ENCODE measurements around the gene RASAL1. TPM values are rescaled to one million over a fixed set of nuclear protein-coding genes. Genes with fewer than 3 reads are reported as not detected.
A peak's percentile ranks its signal among the peaks of the same experiment; 100 is the strongest.

Gene RASAL1
- total RNA-seq, 1 experiment from 2014 or later = 8.1 TPM

DNA sequence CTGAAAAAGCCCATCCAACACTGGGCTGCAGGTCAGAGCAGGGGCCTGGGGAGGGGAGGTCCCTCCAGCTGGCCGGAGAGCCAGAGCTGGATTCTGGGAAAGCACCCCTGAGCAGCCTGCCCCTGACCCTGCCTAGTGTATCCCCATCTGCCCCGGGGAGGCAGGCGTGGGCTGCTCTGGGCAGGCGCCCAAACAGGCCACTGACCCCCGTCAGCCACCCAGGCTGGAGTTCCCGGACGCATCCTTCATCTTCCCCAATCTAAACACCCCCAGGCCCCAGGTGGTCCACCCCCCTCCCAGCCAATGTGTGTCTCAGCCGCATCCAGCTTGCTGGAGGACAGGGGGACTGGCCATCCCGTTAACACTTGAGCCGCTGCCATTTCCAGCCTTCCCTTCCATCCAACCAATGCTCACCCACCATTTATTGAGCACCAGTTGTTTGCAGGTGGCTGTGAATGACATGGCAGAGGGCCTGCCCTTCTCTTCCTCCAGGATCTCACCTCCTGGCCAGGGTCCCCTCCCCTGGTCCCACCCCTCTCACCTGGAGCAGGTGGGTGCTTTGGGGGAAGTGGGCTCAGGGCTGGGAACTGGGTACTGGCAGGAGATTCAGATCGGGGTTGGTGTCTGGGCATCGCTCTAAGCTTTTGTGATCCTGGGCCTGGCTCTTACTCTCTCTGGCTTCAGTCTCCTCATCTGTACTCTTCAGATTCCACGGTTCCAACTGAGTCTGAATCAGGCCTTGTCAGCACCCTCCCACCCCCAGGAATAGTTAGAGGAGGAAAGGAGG lies 79.8 kb downstream of the RASAL1 start (continued):
- TF ChIP-seq TEAD4 (CRISPR knock-in tag; IDR thresholded peaks at IDR 0.05) = no peak
- TF ChIP-seq ELF4 (CRISPR knock-in tag; IDR thresholded peaks at IDR 0.05; ENCODE audit: low read depth) = no peak
- no peak for TF ChIP-seq NFYB (CRISPR knock-in tag; conservative IDR thresholded peaks at IDR 0.05; ENCODE audit: low read depth)
- no peak for TF ChIP-seq FOXK1 (CRISPR knock-in tag; IDR thresholded peaks at IDR 0.05)
- TF ChIP-seq ZMAT4 (CRISPR knock-in tag; IDR thresholded peaks at IDR 0.05) = no peak
- no peak for TF ChIP-seq CREB1 (CRISPR knock-in tag; IDR thresholded peaks at IDR 0.05)
- TF ChIP-seq TP53 (CRISPR knock-in tag; IDR thresholded peaks at IDR 0.05) = no peak

DNA sequence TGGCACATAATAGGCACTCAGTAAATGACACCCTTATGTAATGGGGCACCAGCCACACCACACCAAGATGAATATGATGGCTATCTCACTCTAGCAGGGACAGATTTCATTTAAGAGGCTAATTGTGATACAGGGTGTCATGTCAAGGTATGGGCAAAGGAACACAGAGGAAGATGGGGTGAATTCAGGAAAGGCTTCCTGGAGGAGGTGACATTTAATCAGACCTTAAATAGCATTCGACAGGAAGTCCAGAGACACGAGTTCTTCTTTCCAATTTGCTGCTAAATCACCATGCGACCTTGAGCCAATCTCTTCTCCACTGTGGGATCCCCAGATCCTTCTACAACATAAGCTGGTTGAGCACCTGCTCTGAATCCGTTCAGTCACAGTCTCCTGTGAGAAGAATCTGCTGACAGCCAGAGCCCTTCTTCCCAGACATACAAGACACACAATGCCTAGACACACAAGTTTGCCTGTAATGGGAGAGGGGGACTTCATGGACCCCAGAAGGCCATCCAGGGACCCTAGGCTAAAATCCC lies 80.5 kb downstream of the RASAL1 start:
- Mint-ChIP-seq H3K9me3 (no peaks in the 10 kb centered on the region), H3K4me1 (peaks cover 4% of the 10 kb centered on the region; the same call in 1 of the 2 replicates), H3K36me3 (no peaks in the 10 kb centered on the region), H3K4me3 (peak overlapping the region; percentile 38), H3K27ac (no peak overlapping the region), H3K27me3 (ENCODE audit: low read depth) (peaks cover 50% of the 10 kb centered on the region)
- ATAC-seq (no peak), DNase-seq (ENCODE audit: low spot score) (no peak)
- ChIA-PET CTCF (interaction anchor here (1.0 kb wide), 1 partner anchor 42 kb away, joined by 3 read pairs; no protein-coding TSS in a partner anchor), POLR2A (no interaction called here)
- TF ChIP-seq MLX (CRISPR knock-in tag; IDR thresholded peaks at IDR 0.05) (no peak), FOXK1 (CRISPR knock-in tag; IDR thresholded peaks at IDR 0.05) (no peak), ZNF671 (CRISPR knock-in tag; IDR thresholded peaks at IDR 0.05) (no peak), E2F1 (CRISPR knock-in tag; IDR thresholded peaks at IDR 0.05) (no peak), ZSCAN18 (CRISPR knock-in tag; IDR thresholded peaks at IDR 0.05) (no peak), ZBTB43 (CRISPR knock-in tag; IDR thresholded peaks at IDR 0.05) (no peak), HMGA2 (CRISPR knock-in tag; IDR thresholded peaks at IDR 0.05) (no peak), MXD4 (CRISPR knock-in tag; IDR thresholded peaks at IDR 0.05; ENCODE audit: borderline replicate concordance) (no peak), ZNF121 (CRISPR knock-in tag; IDR thresholded peaks at IDR 0.05) (no peak), JAZF1 (CRISPR knock-in tag; IDR thresholded peaks at IDR 0.05) (no peak), NR3C1 (CRISPR knock-in tag; conservative IDR thresholded peaks at IDR 0.05; ENCODE audit: low read depth) (no peak), ETV6 (CRISPR knock-in tag; IDR thresholded peaks at IDR 0.05) (no peak)
- TF ChIP-seq, protein P1, sequence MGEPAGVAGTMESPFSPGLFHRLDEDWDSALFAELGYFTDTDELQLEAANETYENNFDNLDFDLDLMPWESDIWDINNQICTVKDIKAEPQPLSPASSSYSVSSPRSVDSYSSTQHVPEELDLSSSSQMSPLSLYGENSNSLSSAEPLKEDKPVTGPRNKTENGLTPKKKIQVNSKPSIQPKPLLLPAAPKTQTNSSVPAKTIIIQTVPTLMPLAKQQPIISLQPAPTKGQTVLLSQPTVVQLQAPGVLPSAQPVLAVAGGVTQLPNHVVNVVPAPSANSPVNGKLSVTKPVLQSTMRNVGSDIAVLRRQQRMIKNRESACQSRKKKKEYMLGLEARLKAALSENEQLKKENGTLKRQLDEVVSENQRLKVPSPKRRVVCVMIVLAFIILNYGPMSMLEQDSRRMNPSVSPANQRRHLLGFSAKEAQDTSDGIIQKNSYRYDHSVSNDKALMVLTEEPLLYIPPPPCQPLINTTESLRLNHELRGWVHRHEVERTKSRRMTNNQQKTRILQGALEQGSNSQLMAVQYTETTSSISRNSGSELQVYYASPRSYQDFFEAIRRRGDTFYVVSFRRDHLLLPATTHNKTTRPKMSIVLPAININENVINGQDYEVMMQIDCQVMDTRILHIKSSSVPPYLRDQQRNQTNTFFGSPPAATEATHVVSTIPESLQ (CRISPR knock-in tag; IDR thresholded peaks at IDR 0.05) = no peak
- TF ChIP-seq, protein P2, sequence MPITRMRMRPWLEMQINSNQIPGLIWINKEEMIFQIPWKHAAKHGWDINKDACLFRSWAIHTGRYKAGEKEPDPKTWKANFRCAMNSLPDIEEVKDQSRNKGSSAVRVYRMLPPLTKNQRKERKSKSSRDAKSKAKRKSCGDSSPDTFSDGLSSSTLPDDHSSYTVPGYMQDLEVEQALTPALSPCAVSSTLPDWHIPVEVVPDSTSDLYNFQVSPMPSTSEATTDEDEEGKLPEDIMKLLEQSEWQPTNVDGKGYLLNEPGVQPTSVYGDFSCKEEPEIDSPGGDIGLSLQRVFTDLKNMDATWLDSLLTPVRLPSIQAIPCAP (CRISPR knock-in tag; IDR thresholded peaks at IDR 0.05) = no peak
- TF ChIP-seq, protein P3, sequence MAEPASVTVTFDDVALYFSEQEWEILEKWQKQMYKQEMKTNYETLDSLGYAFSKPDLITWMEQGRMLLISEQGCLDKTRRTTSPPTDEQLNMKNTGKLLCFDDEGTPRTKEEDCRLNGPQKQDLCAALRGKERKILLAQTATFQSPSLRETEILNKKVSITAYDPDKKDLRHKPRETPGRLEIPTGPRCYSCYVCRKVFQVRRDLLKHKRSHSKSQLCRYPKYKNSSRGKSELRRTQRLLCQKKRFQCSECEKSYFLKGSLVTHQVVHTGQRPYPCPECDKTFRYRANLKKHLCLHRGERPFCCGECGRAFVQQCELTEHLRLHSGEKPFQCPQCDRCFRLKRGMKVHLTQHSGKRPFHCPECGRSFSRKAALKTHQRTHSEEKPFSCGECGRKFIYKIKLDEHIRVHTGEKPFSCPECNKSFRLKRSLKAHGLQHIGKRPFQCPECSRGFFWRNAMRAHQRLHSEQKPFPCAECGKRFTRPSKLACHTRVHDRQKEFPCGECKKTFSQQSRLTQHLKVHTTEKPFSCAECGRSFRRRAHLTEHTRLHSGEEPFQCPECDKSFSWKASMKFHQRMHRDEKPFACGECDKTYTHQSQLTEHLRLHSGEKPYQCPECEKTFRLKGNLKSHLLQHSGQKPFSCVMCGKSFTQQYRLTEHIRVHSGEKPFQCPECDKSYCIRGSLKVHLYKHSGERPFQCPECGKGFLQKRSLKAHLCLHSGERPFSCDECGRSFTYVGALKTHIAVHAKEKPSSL (CRISPR knock-in tag; conservative IDR thresholded peaks at IDR 0.05) = no peak
- TF ChIP-seq, protein P4, sequence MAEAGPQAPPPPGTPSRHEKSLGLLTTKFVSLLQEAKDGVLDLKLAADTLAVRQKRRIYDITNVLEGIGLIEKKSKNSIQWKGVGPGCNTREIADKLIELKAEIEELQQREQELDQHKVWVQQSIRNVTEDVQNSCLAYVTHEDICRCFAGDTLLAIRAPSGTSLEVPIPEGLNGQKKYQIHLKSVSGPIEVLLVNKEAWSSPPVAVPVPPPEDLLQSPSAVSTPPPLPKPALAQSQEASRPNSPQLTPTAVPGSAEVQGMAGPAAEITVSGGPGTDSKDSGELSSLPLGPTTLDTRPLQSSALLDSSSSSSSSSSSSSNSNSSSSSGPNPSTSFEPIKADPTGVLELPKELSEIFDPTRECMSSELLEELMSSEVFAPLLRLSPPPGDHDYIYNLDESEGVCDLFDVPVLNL (CRISPR knock-in tag; IDR thresholded peaks at IDR 0.05; ENCODE audit: borderline replicate concordance, low read depth) = no peak
- TF ChIP-seq, protein P5, sequence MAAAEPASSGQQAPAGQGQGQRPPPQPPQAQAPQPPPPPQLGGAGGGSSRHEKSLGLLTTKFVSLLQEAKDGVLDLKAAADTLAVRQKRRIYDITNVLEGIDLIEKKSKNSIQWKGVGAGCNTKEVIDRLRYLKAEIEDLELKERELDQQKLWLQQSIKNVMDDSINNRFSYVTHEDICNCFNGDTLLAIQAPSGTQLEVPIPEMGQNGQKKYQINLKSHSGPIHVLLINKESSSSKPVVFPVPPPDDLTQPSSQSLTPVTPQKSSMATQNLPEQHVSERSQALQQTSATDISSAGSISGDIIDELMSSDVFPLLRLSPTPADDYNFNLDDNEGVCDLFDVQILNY (CRISPR knock-in tag; IDR thresholded peaks at IDR 0.05) = no peak
